DMS53 treated with DMSO at 0.1 percent for 48 hours (cell line): ENCODE results near the gene GABPA.

Source experiments
- DNase-seq: peaks from one replicate; lab custom pipeline; 2025; ENCODE audit not compliant: unreplicated experiment; lab: John Stamatoyannopoulos, UW

Gene GABPA

DNA sequence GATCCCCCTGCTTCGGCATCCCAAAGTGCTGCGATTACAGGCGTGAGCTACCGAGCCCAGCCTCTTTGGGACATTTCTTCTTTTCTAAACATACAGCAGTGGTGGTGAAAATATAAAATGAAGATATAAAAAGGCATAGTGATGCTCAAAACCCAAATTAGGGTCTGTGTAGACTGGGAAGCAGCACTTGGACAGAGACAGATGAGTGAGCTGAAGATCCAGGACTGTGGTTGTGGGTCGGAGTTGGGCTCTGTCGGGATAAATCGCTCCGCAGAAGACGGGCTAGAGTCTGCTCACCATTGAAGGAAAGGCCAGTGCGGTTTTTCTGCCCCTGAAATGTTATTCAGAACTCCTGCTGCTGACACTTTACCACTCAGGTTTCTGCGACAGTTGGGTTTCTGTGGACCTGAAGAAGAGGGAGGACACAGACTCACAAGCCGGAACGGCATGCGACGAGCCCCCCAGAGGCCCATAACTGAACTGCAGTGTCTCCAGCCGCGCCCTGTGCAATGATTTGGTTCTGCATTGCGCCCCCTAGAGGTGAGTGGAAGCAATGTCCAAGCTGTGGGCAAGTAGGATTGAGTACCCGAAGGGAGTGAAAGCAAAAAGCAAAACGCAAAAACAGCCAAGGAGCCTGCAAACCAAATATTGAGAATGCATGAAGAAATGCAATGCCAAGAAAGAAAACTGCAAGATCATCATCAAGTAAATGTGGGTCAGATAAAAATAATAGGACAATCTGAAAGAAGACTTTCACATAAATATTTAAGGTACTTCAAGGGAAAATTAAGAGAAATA is 66.6 kb downstream of the GABPA start:
- peak; percentile 65 for DNase-seq

DNA sequence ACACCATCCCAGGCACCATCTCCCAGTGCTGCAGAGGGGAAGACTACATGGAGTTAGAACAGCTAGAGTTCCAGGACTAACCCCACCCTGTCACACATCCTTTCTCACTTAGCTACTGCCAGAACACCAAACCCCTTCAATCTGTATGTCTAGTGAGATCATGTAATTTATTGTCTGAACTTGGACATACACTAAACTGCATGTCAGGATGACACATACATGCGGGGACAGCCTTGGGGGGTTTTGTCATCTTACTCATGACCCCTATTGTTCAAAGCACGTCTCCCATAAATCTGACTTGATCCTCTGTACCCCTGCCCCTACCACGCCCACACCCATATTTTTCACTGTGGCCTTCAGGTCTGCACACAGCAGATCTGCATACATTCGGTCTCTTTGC is 71.3 kb downstream of the GABPA start:
- no peak for DNase-seq

DNA sequence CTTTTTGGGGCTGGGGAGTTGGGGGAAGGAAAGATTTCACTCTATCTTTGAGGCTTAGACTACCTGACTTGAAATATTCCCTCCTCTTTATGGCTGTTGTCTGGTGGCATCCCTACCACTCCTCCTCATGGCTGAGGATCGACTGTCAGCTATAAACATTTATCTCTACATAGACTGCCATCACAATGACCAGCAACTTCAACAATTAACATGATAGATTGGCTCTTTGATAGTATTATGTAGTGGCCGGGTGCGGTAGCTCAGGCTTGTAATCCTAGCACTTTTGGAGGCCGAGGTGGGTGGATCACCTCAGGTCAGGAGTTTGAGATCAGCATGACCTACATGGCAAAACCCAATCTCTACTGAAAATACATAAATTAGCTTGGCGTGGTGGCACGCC is 72.4 kb downstream of the GABPA start:
- DNase-seq: no peak

DNA sequence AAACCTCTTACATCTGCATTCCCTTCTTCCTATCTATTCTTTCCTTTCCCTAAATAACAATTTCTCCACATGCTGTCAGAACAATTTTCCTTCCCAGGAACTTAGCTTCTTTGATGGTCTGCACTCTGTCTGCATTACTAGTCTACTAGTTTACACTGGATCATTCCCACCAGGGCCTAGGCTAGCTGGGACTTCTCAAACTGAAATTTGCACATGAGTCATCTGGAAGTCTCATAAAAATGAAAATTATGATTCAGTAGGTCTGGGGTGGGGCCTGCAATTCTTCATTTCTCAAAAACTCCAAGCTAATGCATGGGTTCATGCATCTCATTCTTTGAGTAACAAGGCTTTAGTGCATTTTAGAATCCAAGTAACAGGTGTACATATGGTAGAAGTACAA is 74.2 kb downstream of the GABPA start:
- DNase-seq: no peak

DNA sequence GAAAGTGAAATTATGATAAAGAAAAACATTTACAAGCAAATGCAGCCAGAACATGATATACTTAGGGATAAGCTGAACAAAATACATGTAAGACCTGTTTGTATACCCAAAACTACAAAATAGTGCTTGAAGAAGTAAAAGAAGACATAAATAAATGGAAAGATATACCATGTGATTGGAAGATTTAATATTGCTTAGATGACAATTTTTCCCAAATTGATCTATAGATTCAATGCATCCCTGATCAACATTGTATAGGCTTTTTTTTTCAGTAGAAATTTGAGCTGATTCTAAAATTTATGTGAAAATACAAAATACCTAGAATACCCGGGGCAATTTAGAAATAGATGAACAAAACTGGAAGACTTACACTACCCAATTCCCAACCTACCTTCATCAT is 76.4 kb downstream of the GABPA start:
- DNase-seq: no peak

DNA sequence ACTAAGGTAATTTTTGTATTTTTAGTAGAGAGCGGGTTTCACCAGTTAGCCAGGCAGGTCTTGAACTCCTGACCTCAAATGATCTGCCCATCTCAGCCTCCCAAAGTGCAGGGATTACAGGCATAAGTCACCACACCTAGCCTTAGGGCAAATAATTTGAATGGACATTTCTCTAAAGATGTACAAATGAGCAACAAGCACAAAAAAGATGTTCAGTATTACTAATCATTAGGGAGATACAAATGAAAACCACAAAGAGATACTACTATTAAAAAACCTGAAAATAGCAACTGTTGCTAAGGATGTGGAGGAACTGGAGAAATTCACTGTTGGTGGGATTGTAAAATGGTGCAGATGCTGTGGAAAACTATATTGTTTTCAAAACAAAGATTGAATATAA is 79.1 kb downstream of the GABPA start:
- no peak for DNase-seq

DNA sequence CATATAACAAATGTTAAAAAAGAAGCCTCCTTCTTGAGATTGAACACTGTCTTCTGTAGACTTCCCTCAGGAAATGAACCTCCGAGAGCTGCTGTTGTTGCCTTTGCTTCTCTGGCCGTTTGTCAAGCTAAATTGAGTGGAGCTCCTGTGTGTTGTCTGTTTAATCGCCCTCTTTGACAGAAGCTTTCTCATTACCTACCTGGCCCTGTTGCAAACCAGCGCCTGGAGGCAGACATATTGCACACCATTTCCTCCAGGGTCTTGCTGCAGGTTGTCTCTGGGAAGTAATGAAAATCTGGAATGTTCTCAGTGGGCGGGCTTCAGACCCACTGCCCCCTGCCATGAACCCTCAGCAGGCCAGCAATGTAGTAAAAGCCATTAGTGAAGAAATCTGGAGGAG is 83.3 kb downstream of the GABPA start:
- DNase-seq: no peak

DNA sequence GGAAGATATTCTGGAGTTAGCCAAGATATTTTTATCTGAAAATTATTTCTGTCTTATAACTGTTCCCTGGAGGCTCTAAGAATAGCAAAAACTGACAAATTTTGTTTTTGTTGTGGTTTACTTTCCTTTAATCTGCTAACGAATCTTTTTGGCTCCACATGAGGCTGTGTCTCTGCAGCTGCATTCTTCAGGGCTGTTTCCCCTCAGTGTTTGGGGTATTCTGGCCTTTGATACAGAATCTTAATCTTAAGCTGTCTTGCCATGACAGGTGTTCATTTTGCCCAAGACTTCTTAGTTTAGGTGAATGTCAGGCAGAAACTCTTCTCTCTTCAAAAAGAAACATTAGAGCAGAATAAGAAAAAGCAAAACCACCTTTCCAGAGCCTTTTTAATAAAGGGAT is 83.8 kb downstream of the GABPA start:
- DNase-seq: no peak
